HG03045 (cell line): ENCODE measurements around the gene RAB36.
"Not testable (repeated sequence)": the region's sequence is repeated elsewhere in the genome, so short reads cannot be mapped to it uniquely, and the experiment has no call there.

Experiments used
- ATAC-seq: cut with Tn5 transposase; IDR thresholded peaks from one replicate; pipeline ENCODE4 v1.9.1; 2021; ENCODE audit warnings: mild to moderate bottlenecking, moderate library complexity; ENCODE audit not compliant: unreplicated experiment

RAB36 gene

DNA sequence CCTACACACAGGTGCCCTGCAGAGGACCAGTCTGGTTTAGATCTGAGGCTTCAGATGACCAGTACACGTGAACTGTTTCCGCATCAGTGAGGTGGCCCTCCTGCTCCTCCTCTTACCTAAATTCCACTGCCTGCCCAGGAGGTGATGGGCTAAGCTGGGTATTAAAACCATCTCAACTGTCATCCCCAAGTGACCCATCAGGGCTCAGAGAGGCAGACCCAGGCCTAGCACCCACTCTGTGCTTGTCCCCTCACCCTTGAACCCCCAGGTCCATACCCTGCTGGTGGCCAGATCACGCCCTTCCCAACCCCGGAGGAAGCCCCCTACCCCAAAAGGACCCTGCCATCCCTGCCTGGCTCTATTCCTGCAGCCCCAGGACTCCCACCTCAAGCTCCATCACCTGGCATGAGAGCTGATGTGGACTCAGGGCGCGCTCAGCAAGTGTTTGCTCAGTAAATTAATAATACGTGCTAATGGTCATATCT, 24.8 kb upstream of the RAB36 start:
- ATAC-seq = no peak

DNA sequence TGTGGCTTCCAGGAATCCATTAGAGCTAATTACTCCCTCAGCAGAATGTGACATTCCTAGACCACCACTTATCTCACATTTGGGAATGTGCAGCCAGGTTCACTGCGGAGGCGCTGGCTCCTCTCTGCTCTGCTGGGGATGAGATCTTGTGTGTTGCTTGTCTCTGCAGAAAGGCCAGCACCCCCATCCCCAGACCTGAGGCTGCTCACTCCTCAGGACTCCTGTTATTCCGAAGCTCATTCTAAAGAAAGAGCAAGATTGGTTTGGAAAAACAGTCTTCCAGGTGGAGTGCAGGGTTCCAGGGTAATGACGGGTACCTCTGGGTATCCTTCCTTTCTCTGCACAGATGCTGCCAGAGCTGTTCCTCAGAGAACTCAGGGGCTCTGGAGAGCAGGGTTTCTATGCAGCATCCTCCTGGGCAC, 24.3 kb upstream of the RAB36 start:
- ATAC-seq = no peak

DNA sequence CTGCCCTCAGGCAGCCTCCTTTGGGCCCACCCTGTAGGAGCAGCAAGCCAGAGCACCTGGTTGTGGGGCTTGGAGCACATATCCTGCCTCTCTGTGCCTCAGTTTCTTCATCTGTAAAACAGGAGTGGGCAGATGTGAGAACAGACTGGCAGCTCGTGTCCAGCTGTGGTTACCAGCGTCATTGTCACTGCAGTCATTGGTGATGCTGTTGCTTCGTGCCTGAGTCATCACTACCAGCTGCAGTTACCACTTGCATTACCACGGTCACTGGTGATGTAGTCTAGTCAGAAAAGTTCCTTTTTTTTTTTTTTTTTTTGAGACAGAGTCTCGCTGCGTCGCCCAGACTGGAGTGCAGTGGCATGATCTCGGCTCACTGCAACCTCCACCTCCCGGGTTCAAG, 23.9 kb upstream of the RAB36 start:
- no peak for ATAC-seq

DNA sequence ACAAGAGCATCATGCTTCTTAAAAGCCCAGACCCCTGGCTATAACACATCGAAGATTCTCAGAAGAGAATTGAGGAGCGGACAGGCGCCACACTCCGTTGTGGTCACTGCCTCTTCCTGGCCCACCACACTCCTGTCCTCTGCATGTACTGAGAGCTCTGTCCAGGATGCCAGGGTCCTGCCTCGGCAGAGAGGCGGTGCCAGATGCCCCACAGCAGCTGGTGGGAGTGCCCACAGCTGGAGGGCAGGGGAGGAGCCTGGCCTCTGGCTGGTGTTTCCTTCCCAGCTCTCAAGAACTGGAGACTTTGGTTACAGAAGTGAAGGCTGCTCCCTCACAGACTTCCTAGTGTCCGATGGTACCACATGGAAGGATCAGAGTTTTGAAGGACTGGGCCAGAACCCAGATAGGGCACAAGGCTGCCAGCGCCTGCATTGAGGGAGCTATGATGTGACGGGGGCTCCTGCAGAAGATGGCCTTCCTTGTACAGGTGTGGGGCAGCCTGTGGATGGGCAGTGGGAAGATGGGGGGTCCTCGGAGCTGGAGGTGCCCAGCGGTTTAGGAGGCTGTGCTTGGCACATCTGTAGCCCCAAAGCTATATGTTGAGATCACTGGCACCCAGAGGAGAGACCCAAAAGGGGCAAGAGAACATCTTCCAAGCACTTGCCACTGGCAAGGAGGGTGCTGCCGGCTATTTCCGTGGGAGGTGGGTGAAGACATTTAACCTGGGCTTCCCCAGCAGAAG, 22.9 kb upstream of the RAB36 start:
- no peak for ATAC-seq

DNA sequence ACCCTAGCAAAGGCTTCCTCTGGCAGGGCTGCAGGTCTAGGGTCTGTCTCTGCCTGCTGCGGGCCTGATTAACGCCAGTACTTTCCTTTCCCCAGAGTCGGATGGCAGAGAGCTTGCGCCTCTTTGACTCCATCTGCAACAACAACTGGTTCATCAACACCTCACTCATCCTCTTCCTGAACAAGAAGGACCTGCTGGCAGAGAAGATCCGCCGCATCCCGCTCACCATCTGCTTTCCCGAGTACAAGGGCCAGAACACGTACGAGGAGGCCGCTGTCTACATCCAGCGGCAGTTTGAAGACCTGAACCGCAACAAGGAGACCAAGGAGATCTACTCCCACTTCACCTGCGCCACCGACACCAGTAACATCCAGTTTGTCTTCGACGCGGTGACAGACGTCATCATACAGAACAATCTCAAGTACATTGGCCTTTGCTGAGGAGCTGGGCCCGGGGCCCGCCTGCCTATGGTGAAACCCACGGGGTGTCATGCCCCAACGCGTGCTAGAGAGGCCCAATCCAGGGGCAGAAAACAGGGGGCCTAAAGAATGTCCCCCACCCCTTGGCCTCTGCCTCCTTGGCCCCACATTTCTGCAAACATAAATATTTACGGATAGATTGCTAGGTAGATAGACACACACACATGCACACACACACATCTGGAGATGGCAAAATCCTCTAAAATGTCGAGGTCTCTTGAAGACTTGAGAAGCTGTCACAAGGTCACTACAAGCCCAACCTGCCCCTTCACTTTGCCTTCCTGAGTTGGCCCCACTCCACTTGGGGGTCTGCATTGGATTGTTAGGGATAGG, 22.1 kb upstream of the RAB36 start:
- no peak for ATAC-seq

DNA sequence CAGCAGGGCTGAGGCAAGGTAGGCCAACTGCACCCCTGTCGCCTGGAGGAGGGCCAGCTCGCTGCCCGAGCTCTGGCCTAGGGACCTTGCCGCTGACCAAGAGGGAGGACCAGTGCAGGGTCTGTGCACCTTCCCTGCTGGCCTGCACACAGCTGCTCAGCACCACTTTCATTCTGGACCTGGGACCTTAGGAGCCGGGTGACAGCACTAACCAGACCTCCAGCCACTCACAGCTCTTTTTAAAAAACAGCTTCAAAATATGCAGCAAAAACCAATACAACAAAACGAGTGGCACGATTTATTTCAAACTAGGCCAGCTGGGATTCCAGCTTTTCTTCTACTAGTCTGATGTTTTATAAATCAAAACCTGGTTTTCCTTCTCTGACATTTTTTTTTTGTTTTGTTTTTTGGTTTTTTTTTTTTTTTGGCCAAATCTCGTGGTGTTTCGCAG, 21.4 kb upstream of the RAB36 start:
- ATAC-seq = no peak

DNA sequence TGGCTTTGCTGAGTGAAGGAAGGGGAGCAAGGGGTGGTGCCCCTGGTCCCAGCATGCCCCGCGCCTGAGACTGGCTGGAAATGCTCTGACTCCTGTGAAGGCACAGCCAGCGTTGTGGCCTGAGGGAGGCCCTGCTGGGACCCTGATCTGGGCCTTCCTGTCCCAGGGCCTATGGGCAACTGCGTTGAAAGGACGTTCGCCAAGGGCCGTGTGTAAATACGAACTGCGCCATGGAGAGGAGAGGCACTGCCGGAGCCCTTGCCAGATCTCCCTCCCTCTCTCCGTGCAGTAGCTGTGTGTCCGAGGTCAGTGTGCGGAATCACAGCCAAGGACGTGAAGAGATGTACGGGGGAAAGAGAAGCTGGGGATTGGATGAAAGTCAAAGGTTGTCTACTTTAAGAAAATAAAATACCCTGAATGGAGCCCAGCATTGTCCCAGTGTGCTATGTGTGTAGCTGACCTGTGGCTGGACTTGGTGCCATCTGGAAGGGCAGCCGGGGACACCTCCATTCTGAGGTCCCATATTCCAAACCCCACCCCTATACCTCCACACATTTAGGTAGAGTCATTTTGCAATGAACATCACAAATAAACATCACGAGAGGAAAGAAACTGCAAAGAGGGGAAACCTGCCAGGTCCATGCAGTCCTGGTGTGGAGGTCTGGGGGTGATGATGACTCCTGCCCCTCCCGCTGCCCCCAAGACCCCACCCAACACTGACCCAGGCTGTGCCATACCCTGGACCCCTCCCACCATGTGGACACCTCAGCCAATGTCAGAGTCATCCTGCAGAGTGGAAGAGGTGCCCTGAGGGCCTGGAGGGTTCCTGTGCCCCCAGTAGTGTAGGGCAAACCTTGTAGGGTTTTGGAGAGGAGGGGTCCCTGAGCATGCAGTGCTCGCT, 20.4 kb upstream of the RAB36 start:
- no peak for ATAC-seq

DNA sequence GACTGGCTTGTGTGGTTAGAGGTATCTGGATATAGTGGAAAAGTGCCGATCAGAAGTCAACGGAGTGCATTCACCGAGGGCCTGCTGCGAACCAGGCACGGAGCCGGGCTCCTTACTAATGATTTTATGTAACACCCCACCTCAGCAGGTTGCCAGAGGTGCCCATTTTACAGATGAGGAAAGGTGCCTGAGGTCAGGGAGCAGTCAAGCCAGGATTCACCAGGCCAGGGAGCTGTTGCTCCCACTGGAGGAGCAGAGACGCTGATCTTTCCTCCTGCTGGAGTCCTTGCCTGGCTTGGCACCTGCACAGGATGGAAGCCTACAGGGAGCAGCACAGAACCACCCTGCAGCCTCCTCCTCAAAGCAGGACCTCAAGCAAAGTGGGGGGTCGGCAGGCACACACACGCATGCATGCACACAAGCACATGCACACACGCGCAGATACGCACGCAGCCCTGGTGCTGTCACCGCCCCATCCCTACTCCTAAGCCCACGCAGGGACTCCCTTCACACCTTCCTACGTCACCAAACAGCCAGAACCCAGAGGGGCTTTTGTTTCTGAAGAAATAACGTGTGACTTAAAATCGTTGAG, 19.7 kb upstream of the RAB36 start:
- no peak for ATAC-seq

DNA sequence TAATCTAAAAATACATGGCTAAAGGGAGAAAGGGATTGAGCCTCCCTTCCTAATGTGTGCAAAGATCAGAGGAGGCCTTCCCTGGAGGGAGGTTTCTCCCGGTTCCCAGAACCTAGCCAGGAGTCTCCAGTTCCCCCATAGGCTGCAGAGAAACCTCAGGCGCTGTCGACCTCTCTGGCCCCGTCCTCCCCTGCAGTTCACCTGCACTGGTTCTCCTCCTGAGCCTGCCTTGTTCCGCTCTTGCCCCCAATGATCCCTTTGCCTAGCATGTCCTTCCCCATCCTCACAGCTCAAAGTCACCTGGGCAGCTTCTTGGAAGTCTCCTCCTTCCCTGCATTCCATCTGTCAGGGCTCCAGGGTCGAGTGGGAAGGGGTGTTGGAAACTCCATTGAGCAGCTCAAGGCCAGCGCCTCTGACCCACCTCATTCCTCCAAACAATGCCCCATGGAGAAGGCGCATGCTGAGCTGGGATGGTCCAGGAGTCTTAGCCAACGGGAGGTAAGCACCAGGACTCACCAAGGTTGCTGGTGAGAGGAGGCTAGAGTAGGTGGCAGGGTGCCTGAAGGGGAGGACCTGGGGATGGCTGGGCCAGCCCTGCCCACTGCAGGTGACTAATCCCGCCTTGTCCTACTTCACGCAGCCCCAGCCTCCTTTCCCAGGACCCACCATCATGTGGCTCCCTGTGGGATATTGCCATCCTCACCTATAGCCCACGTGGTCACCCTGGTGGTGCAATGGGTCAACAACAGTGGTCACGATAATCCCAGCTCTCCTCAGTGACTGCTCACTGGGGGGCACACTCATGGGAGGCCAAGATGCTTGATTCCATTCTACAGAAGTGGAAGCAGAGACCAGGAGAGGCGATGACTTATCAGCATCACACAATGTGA, 18.9 kb upstream of the RAB36 start:
- ATAC-seq = no peak

DNA sequence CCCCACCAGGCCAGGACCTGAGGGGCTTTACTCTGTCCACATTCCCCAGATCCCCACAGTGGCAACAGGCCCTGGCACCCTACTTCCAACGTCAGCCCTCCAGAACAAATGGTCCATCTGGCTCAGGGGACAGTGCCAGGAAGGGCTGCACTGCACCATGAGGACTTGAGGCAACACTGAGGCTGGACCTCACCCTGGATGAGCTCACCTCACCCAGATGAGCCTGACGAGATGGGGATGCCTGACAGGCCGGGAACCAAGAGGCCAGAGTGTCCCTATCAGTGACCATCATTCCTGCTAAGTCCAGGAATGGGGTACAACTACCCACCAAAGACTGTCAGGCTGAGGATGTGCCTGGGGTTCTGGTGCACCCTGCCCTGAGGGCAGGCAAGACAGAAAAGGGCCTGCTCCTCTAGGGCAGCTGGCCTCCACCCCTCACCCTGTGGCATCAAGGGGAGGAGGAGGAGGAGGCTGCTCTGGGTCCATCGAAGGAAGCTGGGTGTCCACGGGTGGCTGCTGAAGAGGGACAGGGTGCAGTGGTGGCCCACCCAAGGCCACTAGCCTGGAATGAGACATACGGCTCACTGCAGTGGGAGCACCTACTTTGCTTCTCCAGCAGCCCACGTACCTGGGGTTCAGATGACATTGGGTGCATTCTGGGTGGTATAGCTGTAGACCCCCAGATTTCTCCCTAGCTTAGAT, 18.1 kb upstream of the RAB36 start:
- ATAC-seq = no peak

DNA sequence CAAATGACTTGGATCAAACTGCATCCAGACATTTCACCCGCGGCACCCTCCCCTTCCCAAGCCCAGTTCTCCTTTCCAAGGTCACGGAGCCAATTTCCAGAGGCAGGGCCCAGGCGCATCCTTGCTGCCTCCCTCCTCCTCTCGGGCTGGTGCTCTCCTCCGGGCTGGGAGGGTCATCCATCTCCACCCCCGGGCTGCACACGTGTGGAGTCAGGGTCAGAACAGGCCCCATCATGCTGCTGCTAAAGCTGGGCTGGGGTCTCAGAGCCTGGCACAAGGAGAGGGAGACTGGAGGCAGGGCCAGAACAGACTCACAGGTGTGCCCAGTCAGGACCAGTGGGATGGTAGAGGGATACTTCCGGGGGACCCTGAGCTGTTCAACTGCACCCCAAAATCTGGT, 17.5 kb upstream of the RAB36 start:
- no peak for ATAC-seq

DNA sequence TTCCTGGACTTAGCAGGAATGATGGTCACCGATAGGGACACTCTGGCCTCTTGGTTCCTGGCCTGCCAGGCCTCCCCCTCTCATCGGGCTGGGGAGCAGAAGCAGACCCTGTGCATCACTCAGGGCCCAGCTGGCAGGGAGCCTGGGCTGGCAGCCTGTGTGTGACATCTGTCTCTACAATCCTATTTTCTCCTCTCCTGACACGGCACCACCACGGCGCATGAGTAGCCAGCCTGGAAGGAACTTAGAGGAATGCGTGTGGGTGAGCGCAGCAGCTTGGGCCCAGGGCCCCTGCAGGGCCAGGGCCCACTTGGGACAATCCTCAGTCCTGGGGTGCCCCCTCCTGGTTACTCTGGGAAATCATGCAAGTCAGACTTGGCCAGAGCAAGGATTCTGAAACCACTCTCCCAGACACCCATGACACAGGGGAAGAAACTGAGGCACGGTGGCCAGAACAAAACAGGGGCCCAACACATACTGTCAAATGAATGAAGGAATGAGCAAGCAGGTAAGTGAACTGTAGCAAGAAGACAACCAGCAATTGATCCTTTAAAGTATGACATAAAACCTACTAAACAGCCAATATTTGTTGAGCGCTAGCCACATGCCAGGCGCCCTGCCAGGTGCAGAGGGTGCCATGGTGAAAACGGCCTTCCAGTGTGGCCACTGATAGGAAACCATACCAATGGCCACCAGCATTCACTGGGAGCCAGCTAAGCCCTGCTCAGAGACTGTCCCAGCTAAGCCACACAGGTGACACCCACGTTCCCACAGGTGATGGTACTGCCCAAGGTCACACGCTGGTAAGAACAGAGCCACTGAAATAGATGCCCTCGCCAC, 16.8 kb upstream of the RAB36 start:
- ATAC-seq = no peak

DNA sequence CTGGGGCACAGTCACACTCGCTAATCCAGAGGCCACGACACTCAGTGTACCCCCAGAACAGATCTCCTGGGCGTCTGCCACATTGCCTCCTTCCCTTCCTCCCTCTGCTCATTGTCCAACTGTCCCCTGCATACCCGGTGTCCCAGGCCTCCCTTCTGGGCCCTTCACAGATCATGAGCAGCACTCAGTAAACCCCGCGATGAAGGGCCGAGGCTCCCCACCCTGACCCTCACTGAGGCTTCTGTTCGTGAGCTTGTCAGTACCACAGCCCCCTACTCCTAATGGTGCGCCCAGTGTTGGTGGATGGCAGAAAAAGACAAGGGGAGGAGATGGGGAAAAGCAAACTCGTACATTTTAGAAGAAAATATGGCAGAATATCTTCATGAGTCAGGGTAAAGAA, 16.1 kb upstream of the RAB36 start:
- no peak for ATAC-seq

DNA sequence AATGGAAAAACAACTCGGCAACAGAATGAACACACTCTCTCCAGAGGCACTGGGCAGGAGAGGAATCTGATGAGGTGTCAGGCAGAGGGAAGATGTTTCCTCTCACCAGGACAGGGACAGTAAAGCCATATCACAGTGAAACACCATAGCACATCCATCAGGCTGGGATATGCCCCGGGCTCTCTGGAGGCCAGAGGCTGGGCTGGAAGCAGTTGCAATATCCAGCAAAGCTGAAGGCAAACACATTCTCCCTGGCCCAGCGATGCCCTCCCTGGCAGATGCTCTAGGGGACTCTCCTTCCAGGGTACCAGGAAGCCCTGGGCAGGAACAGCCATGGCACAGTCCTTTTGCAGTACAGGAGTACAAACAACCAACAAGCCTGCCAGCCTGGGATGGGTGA, 14.6 kb upstream of the RAB36 start:
- ATAC-seq = no peak

DNA sequence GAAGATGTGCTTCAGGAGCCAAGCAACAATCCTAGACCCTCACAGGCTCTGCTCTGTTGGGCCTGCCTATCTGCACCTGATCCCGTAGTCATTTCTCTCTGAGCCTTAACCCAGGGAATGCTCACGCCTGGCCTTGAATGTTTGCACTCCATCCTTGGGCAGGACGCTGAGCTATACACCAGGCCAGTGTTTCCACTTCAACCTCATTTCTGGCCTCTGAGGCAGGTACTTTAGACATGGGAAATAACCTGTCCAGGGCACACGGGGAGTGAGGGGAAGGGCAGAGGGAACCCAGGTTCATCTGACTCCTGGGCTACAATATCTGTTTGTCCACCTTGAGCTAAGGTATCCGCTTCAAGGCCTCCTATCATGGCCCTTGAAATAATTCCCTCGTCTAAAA, 13.3 kb upstream of the RAB36 start:
- no peak for ATAC-seq

DNA sequence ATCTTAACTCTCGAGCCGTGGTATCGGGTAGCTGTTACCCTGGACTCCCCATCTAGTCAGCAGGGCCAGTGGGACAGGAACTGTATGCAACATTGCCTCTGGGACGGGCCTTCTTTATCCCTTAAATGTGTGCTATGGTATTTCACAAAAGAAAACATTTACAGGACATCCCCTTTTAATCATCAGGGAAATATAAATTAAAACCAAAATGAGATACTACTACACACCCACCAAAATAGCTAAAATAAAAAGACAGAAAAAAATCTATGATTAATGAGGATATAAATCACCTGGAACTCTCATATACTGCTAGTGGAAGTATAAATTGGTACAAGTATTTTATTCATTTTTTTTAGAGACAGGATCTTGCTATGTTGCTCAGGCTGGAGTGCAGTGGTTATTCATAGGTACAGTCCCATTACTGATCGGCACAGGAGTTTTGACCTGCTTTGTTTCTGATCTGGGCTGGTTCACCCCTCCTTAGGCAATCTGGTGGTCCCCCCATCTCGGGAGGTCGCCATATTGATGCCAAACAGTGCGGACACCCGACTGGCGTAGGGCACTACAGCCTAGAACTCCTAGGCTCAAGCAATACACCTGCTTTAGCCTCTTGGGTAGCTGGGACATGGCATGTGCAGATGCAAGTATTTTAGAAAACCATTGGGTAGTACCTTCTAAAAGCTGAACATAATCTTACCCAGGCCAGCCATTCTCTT, 12.7 kb upstream of the RAB36 start:
- no peak for ATAC-seq

DNA sequence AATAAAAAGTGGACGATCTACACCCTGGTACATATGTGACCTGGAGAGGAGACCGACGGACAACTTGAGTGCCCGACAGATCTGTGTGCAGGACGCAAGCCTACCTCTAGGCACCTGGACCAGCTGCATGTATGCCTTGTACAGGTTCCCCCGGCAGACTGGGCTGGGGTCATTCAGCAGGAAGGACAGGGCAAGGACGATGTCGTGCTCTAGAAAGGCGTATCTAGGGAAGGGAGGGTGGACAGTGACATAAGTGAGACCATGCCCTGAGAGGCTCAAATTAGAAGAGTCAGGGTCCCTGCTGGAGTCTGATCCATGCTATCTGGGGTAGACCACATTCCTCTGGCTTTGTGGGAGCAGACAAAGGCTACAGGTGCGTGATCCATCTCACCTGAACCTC, 11.4 kb upstream of the RAB36 start:
- no peak for ATAC-seq

DNA sequence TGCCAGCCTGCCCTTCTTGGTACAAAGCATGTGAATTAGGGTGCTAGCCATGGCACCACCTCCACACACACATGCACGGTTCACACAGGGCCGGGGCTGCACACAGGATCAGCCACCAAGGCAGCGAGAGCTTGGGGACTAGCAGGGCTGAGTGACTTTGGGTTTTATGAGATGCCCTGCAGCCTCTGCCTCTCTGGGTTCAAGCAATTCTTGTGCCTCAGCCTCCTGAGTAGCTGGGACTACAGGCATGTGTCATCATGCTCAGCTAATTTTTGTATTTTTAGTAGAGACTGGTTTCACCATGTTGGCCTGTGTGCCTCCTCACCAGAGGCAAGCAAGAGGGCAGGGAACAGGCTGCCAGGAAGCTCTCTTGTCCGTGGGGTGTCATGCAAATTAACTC, 8.3 kb upstream of the RAB36 start:
- ATAC-seq = not testable (repeated sequence)
